Thyroid gland (tissue), 4 donors: ENCODE results near the gene ADIPOR1.

ENCODE experiments used
- POLR2A ChIP-seq, 2 donors: fragments of 450-650 bp; IDR thresholded peaks; one replicate each; pipeline ENCODE4 v1.6.1; 2017; ENCODE audit warnings: antibody characterized with exemption in 2 of 2, mild to moderate bottlenecking in 2 of 2, moderate library complexity in 1 of 2
- TF ChIP-seq, protein P1 (sequence below), 6 experiments: fragments of 200-600 bp in 3 of 6; fragments of 450-650 bp in 3 of 6; sonication (generic) in 3 of 6; IDR thresholded peaks; one replicate each; pipeline ENCODE4 v1.5.1; 2016 to 2019; ENCODE audit warnings: antibody characterized with exemption in 6 of 6, mild to moderate bottlenecking in 2 of 6, inconsistent platforms in 1 of 6, moderate library complexity in 1 of 6

GRCh38 chr1:202915146-202915545 lies 43.0 kb downstream of the ADIPOR1 start:
- TF ChIP-seq, protein P1, sequence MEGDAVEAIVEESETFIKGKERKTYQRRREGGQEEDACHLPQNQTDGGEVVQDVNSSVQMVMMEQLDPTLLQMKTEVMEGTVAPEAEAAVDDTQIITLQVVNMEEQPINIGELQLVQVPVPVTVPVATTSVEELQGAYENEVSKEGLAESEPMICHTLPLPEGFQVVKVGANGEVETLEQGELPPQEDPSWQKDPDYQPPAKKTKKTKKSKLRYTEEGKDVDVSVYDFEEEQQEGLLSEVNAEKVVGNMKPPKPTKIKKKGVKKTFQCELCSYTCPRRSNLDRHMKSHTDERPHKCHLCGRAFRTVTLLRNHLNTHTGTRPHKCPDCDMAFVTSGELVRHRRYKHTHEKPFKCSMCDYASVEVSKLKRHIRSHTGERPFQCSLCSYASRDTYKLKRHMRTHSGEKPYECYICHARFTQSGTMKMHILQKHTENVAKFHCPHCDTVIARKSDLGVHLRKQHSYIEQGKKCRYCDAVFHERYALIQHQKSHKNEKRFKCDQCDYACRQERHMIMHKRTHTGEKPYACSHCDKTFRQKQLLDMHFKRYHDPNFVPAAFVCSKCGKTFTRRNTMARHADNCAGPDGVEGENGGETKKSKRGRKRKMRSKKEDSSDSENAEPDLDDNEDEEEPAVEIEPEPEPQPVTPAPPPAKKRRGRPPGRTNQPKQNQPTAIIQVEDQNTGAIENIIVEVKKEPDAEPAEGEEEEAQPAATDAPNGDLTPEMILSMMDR (IDR thresholded peaks at IDR 0.05), result no peak
- no peak for TF ChIP-seq POLR2A (IDR thresholded peaks at IDR 0.05)
